HG03571 (cell line): ENCODE data around the gene PRMT1.
"Not testable (repeated sequence)": the region's sequence is repeated elsewhere in the genome, so short reads cannot be mapped to it uniquely, and the experiment has no call there.

ENCODE experiments used
- ATAC-seq: cut with Tn5 transposase; IDR thresholded peaks from one replicate; pipeline ENCODE4 v1.9.1; 2021; ENCODE audit not compliant: unreplicated experiment

PRMT1 gene

DNA sequence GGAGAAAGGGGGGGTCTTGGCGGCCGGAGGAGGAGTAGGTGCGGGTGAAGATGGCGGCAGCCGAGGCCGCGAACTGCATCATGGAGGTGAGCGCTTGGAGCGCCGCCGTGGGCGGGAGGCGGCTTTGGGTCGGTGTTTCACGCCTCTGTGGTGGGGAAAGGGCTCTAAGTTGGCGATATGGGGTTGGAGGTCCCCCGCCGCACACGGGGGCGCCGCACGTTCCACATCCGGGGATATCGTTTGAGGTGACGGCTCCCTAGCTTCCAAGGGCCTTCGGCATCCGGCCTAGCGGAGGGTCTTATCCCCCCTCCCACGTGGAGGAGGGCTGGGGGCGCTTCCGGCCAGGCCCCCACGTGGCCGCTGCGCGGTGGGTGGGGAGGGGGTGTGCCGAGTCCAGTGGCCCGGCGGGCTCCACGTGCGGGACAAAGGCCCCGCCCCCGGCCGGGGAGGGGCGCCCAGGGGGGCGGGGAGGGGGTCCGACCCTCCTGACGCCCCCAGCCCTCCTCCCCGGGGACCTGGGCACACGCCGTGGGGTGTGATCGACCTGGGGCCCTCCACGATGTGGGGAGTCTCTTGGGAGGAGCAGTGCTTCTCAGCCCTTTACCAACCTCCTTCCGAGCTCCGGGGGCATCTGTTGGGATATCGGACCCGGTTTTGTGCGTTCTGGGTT is at the start of gene PRMT1:
TSS of gene PRMT1 (plus strand) at position 41 of the 670 bp plus-strand sequence. CDS start at position 51, 10 bp downstream.
- ATAC-seq = no peak

DNA sequence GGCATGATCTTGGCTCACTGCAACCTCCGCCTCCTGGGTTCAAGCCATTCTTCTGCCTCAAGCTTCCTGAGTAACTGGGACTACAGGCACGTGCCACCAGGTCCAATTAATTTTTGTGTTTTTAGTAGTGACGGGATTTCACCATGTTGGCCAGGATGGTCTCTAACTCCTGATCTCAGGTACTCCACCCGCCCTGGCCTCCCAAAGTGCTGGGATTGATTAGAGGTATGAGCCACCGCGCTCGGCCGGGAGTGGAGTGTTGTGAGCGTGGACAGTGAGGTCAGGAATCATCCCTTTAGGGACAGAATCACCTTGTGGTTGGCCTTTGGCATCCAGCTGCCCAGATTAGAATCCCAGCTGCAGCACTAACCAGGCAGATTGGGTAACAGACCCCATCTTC is 47.4 kb upstream of the PRMT1 start:
- no peak for ATAC-seq

DNA sequence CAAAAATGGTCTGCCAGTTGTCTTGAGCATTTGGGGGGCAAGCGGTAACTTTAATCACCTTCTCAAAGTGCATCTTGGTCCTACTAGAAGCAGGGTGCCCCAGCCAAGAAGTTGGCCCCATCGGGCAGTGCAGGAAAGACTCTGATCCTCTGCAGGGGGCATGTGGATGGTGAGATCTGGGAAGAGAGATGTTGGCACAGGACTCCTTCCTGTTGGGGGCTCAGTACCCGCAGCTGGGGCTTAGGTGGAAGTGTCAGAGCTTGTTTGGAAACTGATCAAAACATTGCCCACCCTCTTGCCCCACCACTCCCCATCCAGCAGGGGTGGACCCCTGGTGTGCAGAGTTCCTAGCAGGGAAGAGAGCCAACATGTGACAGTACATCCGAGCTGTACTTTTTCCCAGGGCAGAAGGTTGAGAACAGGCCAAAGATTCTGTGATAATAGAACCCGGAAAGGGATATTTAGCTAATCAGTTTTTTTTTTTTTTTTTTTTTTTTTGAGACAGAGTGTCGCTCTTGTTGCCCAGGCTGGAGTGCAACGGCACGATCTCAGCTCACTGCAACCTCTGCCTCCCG is 46.0 kb upstream of the PRMT1 start:
- ATAC-seq = no peak

DNA sequence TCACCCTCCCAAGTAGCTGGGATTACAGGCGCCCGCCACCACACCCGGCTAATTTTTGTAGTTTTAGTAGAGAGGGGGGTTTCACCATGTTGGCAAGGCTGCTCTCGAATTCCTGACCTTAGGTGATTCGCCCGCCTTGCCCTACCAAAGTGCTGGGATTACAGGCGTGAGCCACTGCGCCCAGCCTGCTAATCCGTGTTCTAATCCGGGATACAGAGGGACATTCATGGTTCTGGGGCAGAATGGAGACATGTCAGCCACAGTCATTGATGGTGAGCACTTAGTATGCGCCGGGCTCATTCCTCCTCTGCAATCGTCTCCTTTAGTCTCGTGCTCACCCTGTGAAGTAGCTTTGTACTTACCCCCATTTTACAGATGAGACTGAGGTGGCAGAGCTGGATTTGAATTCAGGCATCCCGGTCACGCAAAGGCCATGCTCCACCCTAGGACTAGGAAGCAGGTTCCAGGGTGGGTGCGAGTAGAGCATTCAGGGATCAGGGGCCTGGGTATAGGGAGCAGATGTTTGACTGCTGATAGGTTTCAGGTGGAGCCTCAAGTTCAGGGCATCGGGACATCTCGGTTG is 45.4 kb upstream of the PRMT1 start:
- ATAC-seq = no peak

DNA sequence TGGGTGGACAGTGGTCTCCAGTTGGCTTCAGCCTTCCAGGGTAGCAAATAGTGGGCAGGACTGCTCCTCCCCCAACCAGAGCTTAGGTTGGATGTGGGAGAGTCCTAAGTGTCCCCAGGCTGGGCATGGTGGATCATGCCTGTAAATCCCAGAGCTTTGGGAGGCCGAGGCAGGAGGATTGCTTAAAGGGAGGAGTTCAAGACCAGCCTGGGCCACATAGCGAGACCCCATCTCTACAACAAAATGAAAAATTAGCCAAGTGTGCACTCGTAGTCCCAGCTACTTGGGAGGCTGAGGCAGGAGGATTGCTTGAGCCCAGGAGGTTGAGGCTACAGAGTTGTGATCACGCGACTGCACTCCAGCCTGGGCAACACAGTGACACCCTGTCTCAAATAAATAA is 44.5 kb upstream of the PRMT1 start:
- ATAC-seq = no peak

DNA sequence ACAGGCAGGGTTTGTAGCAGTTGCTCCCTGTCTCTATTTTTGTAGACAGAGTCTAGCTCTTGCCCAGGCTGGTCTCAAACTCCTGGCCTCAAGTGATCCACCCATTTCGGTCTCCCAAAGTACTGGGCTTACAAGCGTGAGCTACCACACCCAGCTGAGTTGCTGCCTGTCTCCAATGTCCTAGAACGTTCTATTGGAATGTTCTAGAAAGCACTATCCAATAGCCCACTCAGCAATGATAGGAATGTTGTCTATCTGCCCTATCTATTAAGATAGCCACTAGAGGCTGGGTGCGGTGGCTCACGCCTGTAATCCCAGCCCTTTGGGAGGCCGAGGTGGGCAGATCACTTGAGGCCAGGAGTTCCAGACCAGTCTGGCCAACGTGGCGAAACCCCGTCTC is 43.8 kb upstream of the PRMT1 start:
- not testable (repeated sequence) for ATAC-seq

DNA sequence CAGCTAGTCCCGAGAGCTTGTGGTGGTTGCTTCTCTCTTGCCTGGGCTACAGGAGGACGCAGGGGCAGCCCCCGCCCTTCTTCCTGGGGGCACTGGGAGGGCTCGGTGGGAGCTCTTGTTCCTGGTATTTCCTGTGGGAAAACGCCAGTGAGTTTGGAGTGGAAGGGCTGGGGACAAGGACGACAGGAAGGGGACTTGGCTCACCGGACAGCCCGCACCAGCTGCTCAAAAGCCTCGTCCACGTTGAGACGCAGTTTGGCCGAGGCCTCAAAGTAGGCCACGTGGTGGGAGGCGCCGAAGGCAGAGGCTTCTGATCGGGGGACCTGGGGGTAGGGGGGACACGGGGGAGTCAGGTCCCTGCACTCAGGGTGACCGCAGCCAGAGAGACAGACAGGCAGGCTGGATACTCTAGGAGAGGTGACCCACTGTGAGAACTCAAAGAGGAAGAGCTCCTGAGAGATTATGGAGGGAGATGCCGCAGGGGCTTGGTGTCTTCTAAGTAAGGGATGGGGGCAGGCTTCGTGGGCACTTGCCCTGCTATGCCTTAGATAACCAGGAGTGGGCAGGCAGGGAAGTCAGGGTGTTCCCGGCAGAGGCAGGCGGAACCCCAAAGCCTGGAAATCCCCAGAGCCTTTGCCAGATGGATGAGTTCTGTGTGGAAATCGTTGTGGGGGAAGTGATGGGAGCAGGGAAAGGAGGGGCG is 41.4 kb upstream of the PRMT1 start:
- no peak for ATAC-seq

DNA sequence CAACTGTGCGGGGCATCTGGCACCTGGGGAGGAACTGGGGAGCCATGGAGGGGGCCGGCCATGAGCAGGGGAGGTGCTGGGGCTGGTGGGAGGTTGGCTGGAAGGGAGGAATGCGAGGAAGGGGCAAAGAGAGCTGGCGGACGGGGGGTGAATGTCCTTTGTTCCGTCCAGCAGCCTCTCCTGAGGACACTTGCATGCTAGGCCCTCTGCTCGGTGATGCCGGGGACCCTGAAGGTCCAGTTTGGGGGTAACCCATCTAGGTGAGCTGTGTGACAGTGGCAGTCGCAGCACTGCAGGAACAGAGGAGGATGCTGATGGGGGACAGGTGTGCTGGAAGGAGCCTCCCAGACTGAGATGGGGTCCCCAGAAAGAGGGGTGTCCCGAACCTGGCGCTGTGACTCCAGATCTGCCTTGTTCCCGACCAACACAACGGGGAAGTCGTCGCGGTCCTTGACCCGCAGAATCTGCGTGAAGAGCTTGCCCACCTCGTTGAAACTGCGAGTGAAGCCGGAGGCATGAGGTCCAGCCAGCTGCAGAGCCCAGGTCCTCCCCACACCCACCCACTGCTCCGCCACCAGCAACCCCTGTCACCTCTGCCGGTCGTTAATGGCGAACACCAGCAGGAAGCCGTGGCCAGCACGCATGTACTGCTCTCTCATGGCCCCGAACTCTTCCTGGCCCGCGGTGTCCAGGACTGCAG is 40.7 kb upstream of the PRMT1 start:
- no peak for ATAC-seq

DNA sequence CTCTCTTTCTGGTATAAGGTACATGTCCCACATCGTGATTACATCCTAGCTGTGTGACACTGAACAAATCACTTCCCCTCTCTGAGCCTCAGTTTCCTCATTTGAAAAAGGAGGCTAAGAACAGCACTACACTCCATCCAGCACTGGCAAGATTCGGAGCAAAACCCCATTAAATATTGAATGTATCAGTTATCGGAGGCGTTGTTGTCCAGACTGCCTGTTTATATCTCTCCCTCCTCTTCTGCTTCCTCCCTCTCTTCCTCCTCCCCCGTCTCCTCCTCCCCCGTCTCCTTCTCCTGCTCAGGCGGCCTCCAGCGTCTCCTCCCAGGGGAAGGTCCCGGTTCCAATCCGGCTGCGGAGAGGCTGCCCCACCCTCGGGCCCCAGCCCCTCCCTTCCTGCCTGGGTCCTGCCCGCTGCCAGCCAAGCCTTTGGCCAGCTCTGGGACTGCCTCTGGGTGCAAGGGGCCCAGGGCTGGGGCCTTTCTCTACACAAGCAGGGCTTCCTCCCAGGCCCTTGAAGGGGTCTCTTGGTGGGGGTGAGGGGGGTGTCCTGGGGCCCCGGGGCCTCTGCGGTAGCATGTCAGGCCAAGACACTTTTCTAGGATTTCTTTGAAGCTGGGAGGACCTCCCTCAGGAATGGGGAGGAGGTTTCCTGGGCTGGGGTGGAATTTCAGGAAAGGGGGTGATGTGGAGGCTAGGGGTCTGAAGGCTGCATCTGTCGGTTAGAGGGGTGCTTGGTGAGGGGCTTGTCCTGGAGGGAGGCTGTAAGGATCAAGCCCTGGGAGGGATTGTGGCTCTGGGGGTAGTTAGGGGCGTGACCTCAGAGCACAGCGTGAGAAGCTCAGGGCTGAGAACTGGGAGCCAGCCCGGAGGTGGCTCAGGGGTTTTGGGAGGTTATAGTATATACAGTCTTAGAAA is 39.0 kb upstream of the PRMT1 start:
- no peak for ATAC-seq

DNA sequence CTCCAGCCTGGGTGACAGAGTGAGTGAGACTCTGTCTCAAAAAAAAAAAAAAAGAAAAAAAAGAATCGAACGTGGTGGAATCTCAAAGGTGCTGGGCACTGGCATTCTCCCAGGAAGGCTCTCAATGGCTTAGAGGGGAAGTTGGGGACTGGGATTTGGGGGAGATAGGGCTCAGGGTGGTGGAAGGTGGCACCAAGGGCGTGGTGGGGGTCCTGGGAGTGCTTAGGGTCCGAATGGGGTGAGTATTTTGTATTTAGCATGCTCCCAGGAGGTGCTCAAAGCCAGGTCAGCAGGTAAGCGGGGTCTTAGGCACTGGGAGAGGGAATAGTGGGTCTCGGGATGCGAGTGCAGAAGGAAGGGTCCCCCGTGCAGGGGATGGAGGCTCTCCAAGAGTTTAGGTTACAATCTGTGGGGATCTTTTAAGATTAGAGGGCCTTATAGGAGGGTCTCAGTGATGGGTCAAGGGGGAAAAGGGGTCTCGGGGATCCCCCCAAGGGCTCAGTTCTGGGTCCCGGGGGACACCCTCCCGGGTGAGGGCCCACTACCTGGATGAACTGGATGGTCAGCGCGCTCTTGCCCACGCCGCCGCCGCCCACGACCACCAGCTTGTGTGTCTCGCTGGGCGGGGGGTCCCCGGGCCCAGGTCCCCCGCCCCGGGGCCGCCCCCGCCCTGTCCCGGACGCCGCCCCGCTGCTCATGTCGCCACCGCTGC is 37.5 kb upstream of the PRMT1 start:
- no peak for ATAC-seq

DNA sequence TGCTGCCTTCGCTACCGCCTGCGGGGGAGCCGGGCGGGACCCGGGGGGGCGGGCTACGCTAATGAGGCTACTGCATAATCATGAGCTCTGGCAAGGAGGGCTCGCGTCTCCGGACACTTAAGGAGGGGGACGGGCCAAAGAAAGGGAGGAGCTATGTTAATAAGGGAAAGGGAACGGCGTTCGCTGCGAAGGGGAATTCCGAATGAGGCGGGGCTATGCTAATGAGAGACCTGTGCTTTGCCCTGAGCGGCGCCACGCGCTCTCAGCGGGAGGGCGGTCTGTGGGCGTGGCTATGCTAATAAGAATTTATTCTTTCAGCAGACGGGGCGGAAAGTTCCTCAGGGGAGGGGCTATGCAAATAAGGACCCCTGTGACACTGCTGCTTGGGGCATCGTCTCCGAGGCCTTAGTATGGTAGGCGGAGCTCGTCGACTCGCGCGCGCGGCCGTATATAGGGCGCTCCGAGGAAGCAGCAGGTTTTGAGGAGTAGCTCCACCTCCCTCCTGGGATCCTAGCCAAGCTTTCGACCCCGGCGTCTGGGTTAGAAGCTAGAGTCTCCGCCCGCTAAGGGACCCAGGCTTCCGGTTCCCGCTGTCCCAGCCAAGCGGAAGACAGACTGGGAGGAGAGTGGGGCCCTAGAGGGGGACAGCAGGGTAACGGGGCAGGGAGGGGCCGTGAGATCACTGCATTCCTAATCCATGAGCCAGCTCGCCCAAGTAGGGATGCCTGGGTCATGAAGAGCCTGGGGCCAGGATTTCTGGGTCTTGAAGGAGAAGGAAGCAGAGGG is 36.8 kb upstream of the PRMT1 start, which contains the start of gene RRAS:
TSS of gene RRAS (minus strand) at position 31 of the 786 bp plus-strand sequence. CDS start 45 bp downstream, outside the sequence.
- ATAC-seq = peak; percentile 60

DNA sequence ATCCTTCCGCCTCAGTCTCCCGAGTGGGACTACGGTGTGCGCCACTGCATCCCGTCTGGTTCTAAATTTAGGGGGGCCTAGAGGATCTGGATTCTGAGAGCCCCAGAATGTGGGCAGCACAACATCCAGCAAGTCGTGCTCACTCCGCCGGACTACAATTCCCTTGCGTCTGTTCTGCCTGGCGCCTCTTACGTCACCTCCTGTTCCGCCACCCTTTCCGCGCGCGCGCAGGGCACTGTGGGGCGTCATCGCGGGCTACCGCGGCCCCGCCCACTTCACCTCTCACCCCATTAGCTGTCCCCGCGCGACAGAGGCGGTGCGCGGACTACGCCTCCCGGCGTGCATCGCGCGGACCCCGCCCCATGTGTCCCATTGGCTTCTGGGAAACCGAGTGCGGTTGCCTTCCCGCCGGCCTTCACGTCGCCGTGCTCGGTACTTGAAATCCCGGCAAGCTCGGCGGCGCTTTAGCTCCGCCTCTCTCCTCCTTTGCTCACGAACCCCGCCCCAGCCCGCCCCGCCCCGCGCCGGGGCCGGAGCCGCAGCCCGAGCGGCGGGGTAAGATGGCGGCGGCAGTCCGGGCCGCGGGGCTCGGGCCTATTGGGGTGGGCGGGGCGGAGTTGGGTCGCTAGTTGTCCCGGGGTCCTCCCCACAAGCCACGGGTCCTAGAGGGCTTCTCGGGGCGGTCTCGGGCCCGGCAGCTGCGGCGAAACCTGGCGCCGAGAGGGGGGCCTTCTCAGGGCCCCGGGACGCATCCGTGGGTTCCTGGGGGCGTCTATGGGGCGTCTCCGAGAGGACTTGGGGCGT is 35.2 kb upstream of the PRMT1 start, which contains the start of gene SCAF1:
TSS of gene SCAF1 (plus strand) at position 522 of the 804 bp plus-strand sequence. CDS start 2,818 bp downstream, outside the sequence.
- ATAC-seq = peak; percentile 50

DNA sequence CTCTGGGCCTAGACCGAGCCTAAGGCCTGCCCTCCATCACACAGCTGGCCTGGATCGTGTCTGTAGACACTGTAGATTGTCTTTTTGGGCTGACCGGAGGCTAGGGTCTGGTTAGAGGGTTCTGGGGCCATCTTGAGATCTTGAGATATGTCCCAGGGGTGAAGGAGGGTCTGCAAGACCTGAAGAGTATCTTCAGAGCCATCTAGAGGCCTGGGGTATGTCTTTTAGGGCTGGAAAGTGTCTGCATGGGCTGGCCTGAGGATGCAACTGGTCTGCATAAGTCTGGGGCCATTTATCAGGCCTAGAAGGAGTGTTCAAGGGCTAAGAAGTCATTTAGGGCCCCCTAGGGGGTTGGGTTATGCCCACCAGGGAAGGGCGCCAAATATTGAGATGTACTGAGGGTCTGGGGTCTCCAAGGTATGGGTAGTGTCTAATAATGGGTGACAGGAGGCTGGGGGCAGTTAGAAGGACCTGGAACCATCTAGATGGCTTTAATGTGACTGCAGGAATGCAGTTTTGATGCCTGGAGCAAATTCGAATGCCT is 34.5 kb upstream of the PRMT1 start:
- ATAC-seq = no peak

DNA sequence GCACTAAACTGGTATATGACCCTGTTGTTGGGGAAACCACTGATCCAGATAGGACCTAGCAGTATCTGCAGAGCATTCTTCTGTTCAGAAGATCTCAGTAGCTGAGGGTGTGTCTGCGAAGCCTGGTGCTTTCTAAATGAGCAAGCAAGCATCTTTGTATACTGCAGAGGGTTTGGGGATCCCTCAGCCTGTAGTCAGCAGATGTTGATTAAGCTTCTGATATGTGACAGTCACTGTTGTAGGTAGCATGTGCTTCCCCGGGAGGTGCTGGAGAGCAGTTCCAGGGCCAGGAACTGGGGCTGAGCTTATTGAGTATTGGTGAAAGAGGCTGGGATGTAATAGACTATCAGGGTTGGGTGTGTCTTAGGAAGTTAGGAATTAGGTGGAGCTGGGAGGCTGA is 33.6 kb upstream of the PRMT1 start:
- no peak for ATAC-seq

DNA sequence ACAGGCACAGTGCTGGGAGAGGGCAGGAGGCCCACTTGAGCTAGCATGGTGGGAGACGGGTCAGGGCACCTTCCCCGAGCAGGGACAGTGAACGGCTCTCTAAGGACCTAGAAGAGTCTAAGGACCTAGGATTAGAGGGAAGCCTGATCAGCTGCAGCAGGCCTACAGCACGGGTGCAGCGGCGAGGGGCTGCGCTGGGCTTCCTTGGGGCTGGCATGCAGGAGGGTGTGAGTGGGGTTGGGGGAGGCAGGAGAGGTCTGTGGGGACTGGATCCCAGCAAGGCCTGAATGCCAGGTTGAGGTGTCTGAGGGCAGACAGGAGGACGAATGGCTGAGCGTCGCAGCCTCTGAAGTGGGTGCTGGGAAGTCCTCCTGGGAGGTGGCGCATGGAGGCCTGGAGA is 31.5 kb upstream of the PRMT1 start:
- ATAC-seq = no peak

DNA sequence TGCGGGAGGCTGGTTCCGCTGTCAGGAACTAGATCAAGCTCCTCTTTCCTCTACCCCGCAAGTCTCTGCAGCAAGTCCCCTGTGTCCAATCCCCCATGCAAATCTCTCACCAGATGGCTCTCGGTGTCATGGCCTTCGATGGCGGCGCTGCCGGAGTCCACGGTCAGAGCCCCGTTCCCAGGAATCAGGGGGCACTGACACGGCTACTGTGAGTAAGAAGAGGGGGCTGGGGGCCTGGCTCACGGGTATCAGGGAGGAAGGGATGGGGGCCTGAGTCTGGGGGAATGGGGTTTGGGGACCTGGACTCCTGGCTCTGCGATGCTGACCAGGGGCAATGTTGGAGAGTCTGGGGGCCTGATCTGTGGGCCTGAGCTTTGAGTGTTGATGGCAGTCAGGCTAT is 31.1 kb upstream of the PRMT1 start:
- no peak for ATAC-seq

DNA sequence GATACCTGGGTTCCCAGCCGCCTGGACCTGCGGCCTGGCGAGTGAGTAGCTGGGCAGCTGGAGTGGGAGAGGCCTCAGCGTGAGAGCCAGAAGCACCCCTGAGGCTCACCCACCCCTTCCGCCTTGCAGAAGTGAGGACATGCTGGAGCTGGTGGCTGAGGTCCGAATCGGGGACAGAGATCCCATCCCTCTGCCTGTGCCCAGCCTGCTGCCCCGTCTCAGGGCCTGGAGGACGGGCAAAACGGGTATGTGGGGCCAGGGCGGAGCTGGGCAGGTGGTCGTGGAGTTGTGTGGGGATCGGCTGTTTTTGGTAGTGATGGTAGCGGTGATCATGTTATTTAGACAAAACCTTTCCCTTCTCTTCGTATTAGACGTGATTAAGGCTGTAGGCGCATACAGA is 30.5 kb upstream of the PRMT1 start:
- no peak for ATAC-seq
